Neural progenitor cell (in vitro differentiated cells): ENCODE measurements around the gene HDAC4.

Source experiments
- EZH2 ChIP-seq: fragments of 200-600 bp; sonication (generic); IDR thresholded peaks from 2 replicates; pipeline ENCODE4 v1.6.1; 2017; ENCODE audit warnings: antibody characterized with exemption, mild to moderate bottlenecking, moderate library complexity
- EZH2phosphoT487 ChIP-seq: fragments of 200-600 bp; sonication (generic); IDR thresholded peaks from 2 replicates; pipeline ENCODE4 v1.6.1; 2017; ENCODE audit warnings: antibody characterized with exemption
- TF ChIP-seq, protein P1 (sequence below): fragments of 200-600 bp; sonication (generic); IDR thresholded peaks from 2 replicates; pipeline ENCODE4 v1.5.1; 2017; ENCODE audit warnings: antibody characterized with exemption, mild to moderate bottlenecking

DNA sequence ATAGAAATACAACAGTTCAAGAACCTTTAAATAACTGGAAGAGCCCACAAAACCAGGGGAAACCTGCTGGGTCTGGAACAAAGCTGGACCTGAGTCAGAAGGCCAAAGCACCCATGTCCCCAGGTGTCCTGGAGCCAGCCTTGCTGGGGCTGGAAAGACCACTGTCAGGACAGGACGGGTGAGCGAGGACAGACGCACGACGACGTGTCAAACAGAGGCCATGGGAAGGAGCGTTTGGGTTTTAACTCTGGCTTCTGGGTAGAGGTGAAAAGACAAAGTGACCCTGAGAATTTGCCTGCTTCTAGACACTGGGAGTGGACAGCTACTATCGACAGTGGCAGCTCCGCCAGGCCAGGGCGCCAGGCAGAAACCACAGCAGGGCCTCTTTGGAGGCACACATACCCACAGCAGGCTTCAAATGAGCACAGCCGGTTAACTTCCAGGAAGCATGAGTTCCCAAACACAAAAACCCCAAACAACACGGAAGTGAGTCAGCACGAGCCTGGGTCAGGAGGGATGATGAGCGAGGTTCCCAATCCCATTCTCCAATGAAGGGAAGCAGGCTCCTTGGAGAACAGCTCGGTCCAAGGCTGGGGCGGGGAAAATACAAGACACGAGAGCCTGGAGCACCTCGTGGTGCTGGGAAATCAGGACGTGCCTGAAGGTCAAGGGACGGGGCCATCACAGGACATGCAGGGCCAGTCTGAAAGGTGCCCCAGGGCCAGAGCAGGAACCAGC, 344.9 kb downstream of the HDAC4 start:
- TF ChIP-seq EZH2 (no peak), EZH2phosphoT487 (no peak)
- TF ChIP-seq, protein P1, sequence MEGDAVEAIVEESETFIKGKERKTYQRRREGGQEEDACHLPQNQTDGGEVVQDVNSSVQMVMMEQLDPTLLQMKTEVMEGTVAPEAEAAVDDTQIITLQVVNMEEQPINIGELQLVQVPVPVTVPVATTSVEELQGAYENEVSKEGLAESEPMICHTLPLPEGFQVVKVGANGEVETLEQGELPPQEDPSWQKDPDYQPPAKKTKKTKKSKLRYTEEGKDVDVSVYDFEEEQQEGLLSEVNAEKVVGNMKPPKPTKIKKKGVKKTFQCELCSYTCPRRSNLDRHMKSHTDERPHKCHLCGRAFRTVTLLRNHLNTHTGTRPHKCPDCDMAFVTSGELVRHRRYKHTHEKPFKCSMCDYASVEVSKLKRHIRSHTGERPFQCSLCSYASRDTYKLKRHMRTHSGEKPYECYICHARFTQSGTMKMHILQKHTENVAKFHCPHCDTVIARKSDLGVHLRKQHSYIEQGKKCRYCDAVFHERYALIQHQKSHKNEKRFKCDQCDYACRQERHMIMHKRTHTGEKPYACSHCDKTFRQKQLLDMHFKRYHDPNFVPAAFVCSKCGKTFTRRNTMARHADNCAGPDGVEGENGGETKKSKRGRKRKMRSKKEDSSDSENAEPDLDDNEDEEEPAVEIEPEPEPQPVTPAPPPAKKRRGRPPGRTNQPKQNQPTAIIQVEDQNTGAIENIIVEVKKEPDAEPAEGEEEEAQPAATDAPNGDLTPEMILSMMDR, result no peak
